Keratinocyte (primary cell): Measurements from ENCODE around the gene COPS8. TPM values are rescaled to one million over a fixed set of nuclear protein-coding genes. Genes with fewer than 3 reads are reported as not detected.

ENCODE experiments used
- DNase-seq: peaks from one replicate; pipeline ENCODE4 v3.0.0-alpha.2; 2011; ENCODE audit warnings: low read depth, missing footprints, low spot score
- FAIRE-seq: peaks from 2 replicates; lab custom pipeline; 2011; peaks lifted over from hg19 to GRCh38; lab: Jason Lieb, UNC
- H2AFZ ChIP-seq: 2 replicates; pipeline ENCODE4 v1.6.0; 2012; ENCODE audit warnings: low read length, control low read depth, inconsistent platforms; ENCODE audit not compliant: control insufficient read depth
- H3K27ac ChIP-seq: 2 replicates; pipeline ENCODE4 v1.5.1; 2011; ENCODE audit warnings: low read length; ENCODE audit not compliant: control insufficient read depth, insufficient read depth
- H3K27me3 ChIP-seq: 3 replicates; pipeline ENCODE4 v1.6.0; 2011; ENCODE audit warnings: low read length; ENCODE audit not compliant: control insufficient read depth, insufficient read depth; ENCODE audit errors: extremely low read depth
- H3K36me3 ChIP-seq, 2 experiments: 2 replicates in 1 of 2; 3 replicates in 1 of 2; pipeline ENCODE4 v1.5.1; 2011; ENCODE audit warnings: low read length in 2 of 2, mild to moderate bottlenecking in 1 of 2; ENCODE audit not compliant: control insufficient read depth in 2 of 2, insufficient read depth in 2 of 2; ENCODE audit errors: extremely low read depth in 1 of 2
- H3K4me1 ChIP-seq: 3 replicates; pipeline ENCODE4 v1.5.1; 2011; ENCODE audit warnings: low read length; ENCODE audit not compliant: control insufficient read depth, insufficient read depth; ENCODE audit errors: extremely low read depth
- H3K4me2 ChIP-seq: 3 replicates; pipeline ENCODE4 v1.6.0; 2011; ENCODE audit warnings: low read depth, low read length; ENCODE audit not compliant: control insufficient read depth, insufficient read depth; ENCODE audit errors: extremely low read depth
- H3K4me3 ChIP-seq, 3 experiments: fragments of 200-600 bp in 1 of 3; sonication (generic) in 1 of 3; 2 replicates in 2 of 3; 3 replicates in 1 of 3; pipeline ENCODE4 v1.5.1; 2011 to 2016; ENCODE audit warnings: low read length in 3 of 3, mild to moderate bottlenecking in 3 of 3, control low read depth in 2 of 3, inconsistent platforms in 1 of 3, low read depth in 1 of 3, mixed read lengths in 1 of 3, mixed run types in 1 of 3, moderate library complexity in 1 of 3; ENCODE audit not compliant: control insufficient read depth in 2 of 3, insufficient read depth in 2 of 3; ENCODE audit errors: extremely low read depth in 1 of 3
- H3K79me2 ChIP-seq: 2 replicates; pipeline ENCODE4 v1.6.0; 2012; ENCODE audit warnings: low read length; ENCODE audit not compliant: control insufficient read depth, insufficient read depth
- H3K9ac ChIP-seq: 3 replicates; pipeline ENCODE4 v1.6.0; 2011; ENCODE audit warnings: low read length; ENCODE audit not compliant: control insufficient read depth, insufficient read depth; ENCODE audit errors: extremely low read depth
- H3K9me1 ChIP-seq: 3 replicates; pipeline ENCODE4 v1.6.0; 2011; ENCODE audit warnings: low read length; ENCODE audit not compliant: control insufficient read depth, insufficient read depth; ENCODE audit errors: extremely low read depth
- H3K9me3 ChIP-seq: 2 replicates; pipeline ENCODE4 v1.5.1; 2012; ENCODE audit warnings: low read depth, low read length; ENCODE audit not compliant: control insufficient read depth
- H4K20me1 ChIP-seq: 3 replicates; pipeline ENCODE4 v1.6.0; 2011; ENCODE audit warnings: low read length; ENCODE audit not compliant: control insufficient read depth, insufficient read depth; ENCODE audit errors: extremely low read depth
- CTCF ChIP-seq, 3 experiments: IDR thresholded peaks in 1 of 3; conservative IDR thresholded peaks in 1 of 3; optimal IDR thresholded peaks in 1 of 3; 2 replicates in 2 of 3; 3 replicates in 1 of 3; pipeline versions ENCODE3 to v1.5.1; 2011; ENCODE audit warnings: low read length in 3 of 3, mild to moderate bottlenecking in 3 of 3, moderate library complexity in 2 of 3, control low read depth in 1 of 3, inconsistent platforms in 1 of 3; ENCODE audit not compliant: insufficient read depth in 2 of 3; ENCODE audit errors: extremely low read depth in 1 of 3
- EZH2 ChIP-seq: IDR thresholded peaks from one replicate; pipeline ENCODE4 v1.6.1; 2012; ENCODE audit warnings: inconsistent platforms, mild to moderate bottlenecking, low read length, moderate library complexity
- dilution Hi-C: fragments of 300-500 bp; cut with MboI; formaldehyde crosslinking; loops from one replicate; pipeline ENCODE4 v1.7.0; 2020; ENCODE audit warnings: low sequenced_read_pairs; ENCODE audit not compliant: extremely low pct_ligation_motif_present
- polyA plus RNA-seq, 5 experiments: library from polyadenylated mRNA; depleted of rRNA in 3 of 5; stranded (reverse) in 3 of 5; stranded (forward) in 1 of 5; unstranded in 1 of 5; fragments of >200 nt; gene quantifications; 1 replicate in 1 of 5; 2 replicates in 3 of 5; 3 replicates in 1 of 5; pipeline versions ENCODE4 v1.2.1 to v1.2.3, GENCODE V29; 2011 to 2012; ENCODE audit warnings: missing spikeins in 2 of 5, low read depth in 1 of 5, low replicate concordance in 1 of 5

Gene COPS8
- polyA plus RNA-seq, 1 donor (not counting 4 experiments of a cell fraction or from before 2014, with no cell fraction given): 136 TPM

- no peak for FAIRE-seq
- dilution Hi-C loops: no loop called here
- Histone ChIP-seq H3K36me3 (no peaks in the 10 kb centered on the region), H3K4me3 (no peak overlapping the region), H4K20me1 (no peaks in the 10 kb centered on the region), H3K4me2 (no peak overlapping the region), H3K27me3 (no peaks in the 10 kb centered on the region), H3K79me2 (no peaks in the 10 kb centered on the region), H2AFZ (no peak overlapping the region), H3K9ac (no peak overlapping the region), H3K27ac (no peak overlapping the region), H3K9me1 (no peaks in the 10 kb centered on the region), H3K4me1 (peaks cover 3% of the 10 kb centered on the region), H3K9me3 (no peaks in the 10 kb centered on the region)
- DNase-seq: no peak
- TF ChIP-seq EZH2: no peak
- TF ChIP-seq CTCF (optimal IDR thresholded peaks at IDR 0.05 in 1 of 3, IDR thresholded peaks at IDR 0.05 in 1 of 3, conservative IDR thresholded peaks at IDR 0.05 in 1 of 3; ENCODE audit: extremely low read depth in 1 of 3, insufficient read depth in 2 of 3, low read length in 3 of 3): no peak
Observed at GRCh38 chr2:237073552-237073951, 12.1 kb upstream of the COPS8 start.

- Histone ChIP-seq H3K27me3 (no peaks in the 10 kb centered on the region), H2AFZ (no peak overlapping the region), H3K9ac (no peak overlapping the region), H3K36me3 (no peaks in the 10 kb centered on the region), H3K4me2 (no peak overlapping the region), H3K9me1 (no peaks in the 10 kb centered on the region), H4K20me1 (no peaks in the 10 kb centered on the region), H3K79me2 (no peaks in the 10 kb centered on the region), H3K27ac (no peak overlapping the region), H3K4me3 (no peak overlapping the region), H3K4me1 (peaks cover 3% of the 10 kb centered on the region), H3K9me3 (no peaks in the 10 kb centered on the region)
- dilution Hi-C loops: no loop called here
- TF ChIP-seq EZH2: no peak
- no peak for TF ChIP-seq CTCF (optimal IDR thresholded peaks at IDR 0.05 in 1 of 3, IDR thresholded peaks at IDR 0.05 in 1 of 3, conservative IDR thresholded peaks at IDR 0.05 in 1 of 3; ENCODE audit: extremely low read depth in 1 of 3, insufficient read depth in 2 of 3, low read length in 3 of 3)
- DNase-seq: no peak
- no peak for FAIRE-seq
Observed at GRCh38 chr2:237074211-237074993, 11.3 kb upstream of the COPS8 start.
